GM21526 (cell line): ENCODE measurements around the gene DEXI.
A peak's percentile ranks its signal among the peaks of the same experiment; 100 is the strongest.

ENCODE experiments used
- ATAC-seq: cut with Tn5 transposase; IDR thresholded peaks from one replicate; pipeline ENCODE4 v1.9.1; 2021; ENCODE audit warnings: moderate library complexity; ENCODE audit not compliant: unreplicated experiment, low FRiP score

DEXI gene

DNA sequence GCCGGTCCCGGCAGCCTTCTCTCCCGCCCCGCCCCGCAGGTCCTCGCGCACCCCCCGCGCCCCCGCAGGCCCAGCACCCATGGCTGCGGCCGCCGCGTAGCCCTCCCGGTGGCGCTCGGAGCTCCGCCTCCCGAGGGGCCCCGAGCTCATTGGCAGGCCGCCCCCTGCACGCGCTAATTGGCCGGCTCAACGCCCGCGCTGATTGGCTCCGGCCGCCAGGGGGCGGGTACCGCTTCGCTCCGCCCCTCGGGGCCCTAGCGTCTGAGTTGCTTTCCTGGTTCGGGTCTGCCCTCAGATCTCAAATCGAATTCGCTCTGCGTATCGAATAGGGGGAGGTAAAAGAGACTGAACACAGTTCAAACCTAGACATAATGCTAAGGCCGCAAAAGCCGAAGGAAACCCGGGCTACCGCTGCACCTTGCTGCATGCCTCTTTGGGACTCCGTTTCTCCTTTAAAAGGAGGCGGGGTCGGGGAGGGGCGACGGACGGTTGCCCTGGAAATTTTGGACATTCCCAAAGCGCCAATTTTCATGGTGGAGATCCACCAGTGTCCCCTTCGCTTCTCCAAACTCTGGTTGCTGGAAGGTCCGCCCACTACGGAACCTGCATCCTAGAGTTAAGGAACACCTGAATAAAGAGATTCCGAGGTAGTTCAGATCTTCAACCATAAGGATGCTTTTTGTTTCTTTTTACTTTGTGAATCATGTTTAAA, at the start of gene DEXI:
TSS of gene DEXI (minus strand) at position 117 of the 712 bp plus-strand sequence. CDS start 463 bp downstream, outside the sequence.
- peak; percentile 56 for ATAC-seq

DNA sequence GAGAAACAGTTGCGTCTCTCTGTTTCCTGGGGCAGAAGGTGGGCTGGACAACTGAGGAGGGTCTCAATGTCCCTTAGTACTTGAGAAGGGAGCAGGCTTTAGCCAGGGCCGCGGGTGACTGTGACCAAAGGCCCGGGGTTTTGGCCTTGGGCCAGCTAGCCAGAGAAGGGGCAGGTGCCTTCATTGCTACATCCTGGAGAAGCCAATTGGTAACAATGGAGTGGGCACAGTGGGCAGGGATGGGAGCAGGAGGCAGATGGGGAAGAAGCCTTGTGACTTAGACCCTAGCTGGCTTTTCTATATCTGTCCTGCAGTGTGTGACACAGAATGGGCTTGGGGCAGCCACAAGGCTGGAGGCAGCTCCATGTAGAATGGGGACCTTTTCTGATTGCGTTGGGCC, 48.1 kb upstream of the DEXI start:
- ATAC-seq, result no peak

- ATAC-seq, result no peak
Observed at GRCh38 chr16:10989559-10989958, 47.3 kb upstream of the DEXI start.

- no peak for ATAC-seq
Observed at GRCh38 chr16:10988879-10989278, 46.6 kb upstream of the DEXI start.

DNA sequence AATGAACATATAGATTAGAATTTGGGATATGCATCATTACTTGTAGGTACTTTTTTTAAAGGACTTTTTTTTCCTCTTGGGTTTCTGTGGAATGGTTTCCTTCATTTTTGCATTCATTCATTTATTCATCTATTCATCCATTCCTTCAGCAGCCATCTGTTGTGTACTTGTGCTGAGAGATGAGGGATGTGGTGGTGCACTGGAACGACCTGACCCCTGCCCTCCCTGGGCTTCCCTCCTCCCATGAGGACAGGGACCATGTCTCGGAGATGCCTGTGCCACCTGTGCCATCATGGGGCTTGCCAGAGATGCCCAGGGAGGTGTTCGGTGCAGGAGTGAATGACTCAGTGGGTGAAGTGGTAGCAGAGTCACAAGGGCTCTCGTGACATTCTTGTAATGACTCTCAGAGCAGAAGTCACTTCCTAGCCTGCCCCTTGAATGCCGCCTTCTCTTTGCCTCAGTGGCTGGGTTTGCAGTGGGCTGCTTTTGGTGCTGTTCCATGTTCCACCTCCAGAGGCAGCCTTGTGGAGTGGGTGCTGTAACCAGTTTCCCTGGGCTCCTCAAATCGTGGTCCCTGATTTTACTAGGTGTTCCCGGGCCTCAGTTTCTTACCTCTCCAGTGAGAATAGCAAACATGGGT, 46.0 kb upstream of the DEXI start:
- ATAC-seq, result no peak

DNA sequence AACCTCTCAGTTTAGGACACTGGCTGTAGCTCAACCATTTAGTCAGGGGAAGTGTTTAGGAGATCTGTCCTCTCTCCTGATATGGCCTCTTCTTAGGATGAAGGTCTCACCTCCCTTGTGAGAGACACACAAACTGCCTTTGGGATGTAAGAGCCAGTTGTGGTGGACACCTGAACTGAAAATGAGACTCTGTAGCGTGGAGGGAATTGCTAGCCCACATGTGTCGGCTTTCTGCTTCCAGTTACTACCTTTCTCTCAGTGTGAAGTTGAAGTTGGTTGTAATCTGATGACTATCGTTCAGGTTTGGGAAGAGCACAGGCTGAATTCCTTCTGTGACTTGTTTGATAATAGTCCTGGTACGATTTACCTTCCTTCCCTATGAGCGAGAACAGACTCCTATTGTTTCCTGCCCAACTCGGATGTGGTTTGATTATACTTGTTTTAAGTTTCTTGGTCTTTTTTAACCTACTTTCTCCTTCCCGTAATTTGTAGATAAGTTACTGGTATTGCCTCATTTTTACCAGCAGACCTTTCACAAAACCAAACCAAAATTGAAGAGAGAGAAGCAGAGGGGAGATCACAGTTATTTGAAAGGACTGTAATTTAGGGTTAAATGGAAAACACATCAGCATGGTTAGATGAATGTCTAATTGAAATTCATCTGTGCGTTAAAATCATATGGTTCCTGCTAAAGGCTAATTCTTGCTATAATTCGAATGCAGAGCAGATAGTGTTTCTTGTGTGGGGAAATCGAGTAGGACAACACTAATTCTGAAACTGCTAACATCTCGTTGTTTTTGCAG, 45.3 kb upstream of the DEXI start:
- ATAC-seq, result no peak

DNA sequence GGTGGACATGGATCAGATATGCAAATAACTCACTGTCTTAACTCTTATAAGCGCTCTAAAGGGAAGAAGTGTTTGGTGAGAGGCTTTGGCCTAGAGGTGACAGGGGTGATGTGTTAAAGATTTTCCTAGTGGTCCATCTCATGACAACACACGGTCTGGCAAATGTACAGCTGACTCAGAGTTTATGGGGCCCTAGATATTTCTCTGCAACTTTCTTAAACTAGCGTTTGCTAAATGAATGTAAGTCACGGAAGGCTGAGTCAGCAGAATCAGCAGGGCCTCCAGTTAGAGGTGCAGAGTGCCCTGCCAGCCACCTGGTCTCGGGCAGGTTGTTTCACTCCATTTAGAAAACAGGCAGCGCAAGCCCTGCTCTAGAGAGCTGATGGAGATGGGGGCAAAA, 42.2 kb upstream of the DEXI start:
- ATAC-seq, result no peak

DNA sequence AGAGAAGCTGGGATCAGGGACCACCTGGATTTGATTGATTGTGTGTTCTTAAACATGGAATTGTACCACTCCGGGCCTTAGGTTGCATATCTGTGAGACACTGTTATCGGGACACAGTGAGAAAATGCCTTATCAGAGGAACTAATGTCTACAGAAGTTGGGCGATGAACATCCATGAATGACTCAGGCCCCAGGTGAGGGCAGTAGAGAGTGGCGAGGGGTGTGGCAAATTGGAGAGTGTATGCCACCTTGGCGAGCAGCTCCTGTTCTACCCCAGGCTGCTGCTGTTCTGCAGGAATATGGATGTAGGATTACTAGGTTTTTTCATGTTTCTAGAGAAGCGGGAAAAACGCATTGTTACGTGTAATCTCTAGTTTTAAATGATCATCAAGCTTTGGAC, 40.9 kb upstream of the DEXI start:
- no peak for ATAC-seq

- ATAC-seq, result no peak
Observed at GRCh38 chr16:10982465-10983150, 40.3 kb upstream of the DEXI start.

DNA sequence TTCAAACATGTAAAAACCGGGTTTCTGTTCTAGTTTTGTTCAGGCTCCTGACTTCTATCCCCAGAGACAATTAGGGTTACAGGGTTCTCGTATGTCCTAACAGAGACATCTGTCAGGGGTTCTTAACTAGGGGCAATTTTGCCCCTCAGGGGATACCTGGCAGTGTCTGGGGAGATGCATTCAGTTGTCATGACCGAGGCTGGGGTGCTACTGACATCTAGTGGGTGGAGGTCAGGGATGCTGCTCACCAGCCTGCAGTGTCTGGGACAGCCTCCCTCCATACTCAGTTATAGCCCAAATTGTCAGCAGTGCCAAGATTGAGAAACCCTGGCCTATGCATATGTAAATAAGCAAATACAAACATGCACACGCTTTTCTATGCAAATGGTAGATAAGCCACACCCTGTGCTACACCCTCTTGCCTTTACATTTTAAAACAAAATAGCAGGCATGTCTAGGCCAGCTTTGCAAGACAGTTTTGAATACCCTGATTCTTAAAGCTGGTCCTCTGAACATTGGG, 39.5 kb upstream of the DEXI start:
- ATAC-seq, result peak; percentile 68

DNA sequence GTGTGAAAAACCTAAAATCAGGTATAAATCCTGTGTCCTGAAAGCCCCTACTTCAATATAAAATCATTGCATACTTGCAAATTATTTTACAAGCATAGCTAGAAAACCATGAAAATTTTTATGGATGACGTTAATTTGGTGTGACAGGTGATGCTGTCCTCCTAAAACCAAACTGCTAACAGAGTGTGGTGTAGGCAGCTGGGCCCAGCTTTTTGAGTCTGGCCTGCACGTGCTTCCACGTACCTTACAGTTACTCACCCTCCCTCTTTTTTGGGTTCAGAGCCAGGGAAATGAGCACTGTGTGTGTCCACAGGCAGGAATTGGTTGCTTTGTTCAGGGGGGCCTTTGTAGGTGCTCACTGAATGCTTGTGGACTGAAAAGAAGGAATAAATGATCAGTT, 38.5 kb upstream of the DEXI start:
- no peak for ATAC-seq

GRCh38 chr16:10979717-10980601, 37.7 kb upstream of the DEXI start:
- ATAC-seq, result no peak

- no peak for ATAC-seq
Observed at GRCh38 chr16:10978871-10979446, 36.7 kb upstream of the DEXI start.

GRCh38 chr16:10978124-10978523, 35.9 kb upstream of the DEXI start:
- ATAC-seq, result no peak

DNA sequence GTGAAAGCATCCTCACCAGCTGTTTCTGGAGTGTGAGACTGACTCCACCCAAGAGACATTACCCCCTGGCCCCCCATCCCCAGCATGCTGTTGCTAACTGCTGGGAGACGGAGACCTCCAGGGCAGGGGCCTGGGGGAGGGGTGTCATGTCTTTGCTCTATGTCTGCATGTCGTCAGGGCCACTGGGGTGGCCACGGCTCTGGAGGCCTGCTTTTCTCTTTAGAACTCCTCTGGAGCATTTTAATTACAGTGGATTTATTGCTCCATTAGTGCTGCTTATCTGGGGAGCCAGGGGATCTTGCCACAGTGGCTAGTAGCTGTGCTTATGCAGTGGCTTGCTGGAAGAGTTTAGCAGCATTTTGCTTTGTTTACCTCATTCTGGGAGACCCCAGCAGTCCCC, 34.4 kb upstream of the DEXI start:
- no peak for ATAC-seq

DNA sequence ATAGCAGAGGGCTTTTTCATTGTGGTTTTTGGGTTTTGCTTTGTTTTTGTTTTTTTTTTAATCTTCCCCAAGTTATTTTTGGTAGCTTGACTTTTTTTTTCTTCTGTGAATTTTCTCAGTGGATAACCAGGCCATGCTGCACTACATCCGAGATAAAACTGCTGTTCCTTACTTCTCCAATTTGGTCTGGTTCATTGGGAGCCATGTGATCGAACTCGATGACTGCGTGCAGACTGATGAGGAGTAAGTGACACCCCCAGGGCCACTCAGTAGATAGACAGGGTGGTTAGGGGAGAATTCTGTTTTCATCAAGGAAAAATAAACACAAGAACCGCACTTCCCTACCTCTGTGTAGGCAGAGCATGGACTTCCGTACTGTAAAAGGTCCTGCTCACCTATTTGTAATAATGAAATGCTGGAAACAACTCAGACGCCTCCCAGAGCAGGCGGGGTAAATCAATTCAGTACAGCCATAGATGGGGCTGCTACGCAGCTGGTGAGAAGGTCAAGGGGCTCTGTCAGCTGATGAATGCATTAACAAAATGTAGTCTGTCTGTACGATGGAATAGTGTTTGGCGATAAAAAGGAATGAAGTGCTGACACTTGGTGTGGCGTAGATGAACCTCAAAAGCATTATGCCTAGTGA, 30.7 kb upstream of the DEXI start:
- no peak for ATAC-seq

DNA sequence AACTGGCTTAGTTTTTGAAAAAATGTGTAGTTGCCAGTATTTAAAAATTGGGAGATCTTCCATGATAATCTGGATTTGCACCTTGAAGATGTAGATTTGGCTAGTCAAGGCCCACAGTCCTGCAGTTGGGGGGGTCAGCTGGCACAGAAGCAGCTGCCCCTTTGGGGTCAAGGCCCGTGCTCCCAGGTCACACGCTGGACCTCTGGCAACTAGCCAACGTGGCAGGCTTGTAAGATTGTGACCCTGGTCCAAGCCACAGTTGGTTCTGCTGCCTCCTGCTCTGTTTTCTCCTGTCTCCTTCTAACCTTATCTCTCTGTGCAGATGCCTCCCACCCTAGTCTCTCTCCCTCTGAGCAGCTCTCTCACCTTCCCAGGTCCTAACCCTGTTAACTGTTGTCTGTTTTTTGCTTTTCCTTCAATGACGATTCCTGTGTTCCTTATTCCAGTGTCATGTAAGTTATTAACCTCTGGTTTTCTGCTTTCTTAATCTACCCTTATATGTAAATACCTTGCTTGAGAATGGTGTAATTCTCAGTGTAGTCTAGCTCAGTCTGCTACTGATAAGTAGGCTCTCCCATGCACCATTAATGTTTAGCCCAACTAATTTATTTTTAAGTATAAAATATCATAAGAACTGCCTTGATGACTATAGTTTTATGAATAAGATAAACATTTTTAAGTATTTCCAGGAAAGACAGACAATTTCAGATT, 30.0 kb upstream of the DEXI start:
- ATAC-seq, result no peak

DNA sequence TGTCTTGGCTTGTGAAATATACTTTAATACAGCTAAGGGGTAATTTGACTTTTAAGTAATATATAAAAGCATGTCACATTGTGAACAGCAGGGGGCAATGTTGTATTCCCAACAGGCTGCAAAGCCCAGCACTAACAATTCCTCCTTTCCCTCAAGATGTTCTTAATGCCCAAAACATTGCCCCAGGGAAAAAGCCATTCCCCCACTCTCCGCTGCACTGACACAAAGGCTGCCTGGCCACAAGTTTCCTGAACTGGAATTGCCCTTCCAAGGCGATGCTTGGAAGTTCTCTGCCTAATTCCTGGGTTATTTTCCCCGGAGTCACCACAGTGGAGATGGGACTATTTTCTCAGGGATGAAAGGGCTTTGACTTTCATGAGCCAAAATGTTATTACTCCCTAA, 29.3 kb upstream of the DEXI start:
- ATAC-seq, result no peak
